ENCODE measurements around the gene UVSSA.
"Not testable (repeated sequence)": the region's sequence is repeated elsewhere in the genome, so short reads cannot be mapped to it uniquely, and the experiment has no call there.

UVSSA gene

DNA sequence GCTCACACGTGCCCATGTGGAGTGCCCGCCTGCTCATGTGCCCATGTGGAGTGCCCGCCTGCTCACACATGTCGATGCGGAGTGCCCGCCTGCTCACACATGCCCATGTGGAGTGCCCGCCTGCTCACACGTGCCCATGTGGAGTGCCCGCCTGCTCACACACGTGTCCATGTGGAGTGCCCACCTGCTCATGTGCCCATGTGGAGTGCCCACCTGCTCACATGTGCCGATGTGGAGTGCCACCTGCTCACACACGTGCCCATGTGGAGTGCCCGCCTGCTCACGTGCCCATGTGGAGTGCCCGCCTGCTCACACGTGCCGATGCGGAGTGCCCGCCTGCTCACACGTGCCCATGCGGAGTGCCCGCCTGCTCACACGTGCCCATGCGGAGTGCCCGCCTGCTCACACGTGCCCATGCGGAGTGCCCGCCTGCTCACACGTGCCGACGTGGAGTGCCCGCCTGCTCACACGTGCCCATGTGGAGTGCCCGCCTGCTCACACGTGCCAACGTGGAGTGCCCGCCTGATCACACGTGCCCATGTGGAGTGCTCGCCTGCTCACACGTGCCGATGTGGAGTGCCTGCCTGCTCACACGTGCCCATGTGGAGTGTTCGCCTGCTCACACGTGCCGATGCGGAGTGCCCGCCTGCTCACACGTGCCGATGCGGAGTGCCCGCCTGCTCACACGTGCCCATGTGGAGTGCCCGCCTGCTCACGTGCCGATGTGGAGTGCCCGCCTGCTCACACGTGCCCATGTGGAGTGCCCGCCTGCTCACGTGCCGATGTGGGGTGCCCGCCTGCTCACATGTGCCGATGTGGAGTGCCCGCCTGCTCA lies 47.8 kb downstream of the UVSSA start:
- DNase-seq = not testable (repeated sequence)

DNA sequence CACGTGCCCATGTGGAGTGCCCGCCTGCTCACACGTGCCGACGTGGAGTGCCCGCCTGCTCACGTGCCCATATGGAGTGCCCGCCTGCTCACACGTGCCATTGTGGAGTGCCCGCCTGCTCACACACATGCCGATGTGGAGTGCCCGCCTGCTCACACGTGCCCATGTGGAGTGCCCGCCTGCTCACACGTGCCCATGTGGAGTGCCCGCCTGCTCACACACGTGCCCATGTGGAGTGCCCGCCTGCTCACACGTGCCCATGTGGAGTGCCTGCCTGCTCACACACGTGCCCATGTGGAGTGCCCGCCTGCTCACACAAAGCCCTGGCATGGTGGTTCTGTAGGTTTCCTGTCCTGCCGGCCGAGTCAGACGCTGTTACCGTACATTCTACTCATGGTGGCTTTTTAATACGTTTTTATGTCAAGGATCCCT lies 48.4 kb downstream of the UVSSA start:
- not testable (repeated sequence) for DNase-seq

DNA sequence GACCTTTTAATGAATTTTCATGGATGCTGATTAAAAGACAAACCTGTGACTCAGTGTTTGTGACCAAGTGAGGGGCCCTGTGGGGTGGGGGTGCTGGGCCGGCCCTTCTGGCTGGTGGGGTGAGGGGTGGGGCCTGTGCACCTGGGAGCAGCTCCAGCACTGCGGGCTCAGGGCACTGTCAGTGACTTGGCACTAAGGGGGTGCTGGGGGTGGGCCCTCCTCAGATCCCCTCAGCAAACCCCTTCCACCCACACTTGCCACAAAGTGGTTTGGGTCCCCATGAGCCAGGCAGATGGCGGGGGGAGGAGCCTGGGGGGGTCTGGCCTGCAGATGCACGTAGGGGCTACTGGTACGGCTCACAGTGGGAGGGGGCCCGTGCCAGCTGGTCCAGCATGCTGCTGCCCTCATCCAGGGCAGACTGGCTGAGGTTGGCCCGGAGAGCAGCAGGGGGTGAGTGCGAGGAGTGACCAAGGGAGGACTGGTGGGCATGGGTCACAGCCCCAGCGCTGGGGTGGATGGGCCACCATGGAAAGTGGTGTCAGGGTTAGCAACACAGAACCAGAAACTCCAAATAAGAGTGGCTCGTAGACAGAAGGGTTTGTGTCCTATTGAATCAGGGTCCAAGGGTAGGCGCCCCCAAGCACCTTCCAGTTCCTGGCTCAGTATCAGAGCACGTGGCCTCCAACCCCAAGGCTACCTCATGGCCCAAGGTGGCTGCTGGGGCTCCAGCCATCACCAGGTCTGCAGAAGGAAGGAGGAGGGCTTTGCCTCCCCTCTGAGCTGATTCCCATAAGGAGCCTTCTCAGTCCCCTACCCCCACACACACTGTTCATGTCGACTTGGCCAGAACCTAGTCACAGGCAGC lies 49.2 kb downstream of the UVSSA start:
- no peak for DNase-seq

DNA sequence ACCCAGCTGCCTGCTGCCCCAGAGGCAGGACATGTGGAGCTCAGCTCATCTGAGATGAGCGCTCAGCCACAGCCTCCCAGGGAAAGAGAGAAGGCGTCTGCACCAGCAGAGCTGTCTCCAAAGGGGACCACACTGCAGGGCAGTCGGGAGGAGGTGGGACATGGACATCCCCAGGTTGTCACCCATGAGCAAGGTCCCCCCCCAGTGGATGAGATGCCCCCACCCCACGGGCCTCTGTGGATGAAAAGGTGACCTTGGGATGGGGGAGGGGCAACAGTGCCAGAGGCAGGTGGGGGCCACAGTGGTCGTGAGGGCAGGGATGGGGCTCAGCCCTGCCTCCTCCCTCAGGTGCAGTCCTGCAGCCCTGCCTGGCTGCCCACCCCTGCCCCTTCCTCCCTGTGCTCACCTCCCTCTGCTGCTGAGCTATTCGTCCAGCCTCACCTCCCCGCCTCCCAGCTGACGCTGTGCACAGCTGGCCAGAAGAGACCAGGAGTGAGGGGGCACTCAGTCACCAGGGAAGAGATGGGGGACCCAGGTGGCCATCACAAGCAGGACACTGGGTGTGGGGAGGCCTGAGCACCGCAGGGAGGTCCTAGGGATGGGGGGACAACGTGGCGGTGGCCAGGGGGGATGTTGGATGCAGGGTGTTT lies 49.9 kb downstream of the UVSSA start:
- DNase-seq = no peak

- DNase-seq = no peak
Measured at GRCh38 chr4:1398681-1399507, 51.9 kb downstream of the UVSSA start.

DNA sequence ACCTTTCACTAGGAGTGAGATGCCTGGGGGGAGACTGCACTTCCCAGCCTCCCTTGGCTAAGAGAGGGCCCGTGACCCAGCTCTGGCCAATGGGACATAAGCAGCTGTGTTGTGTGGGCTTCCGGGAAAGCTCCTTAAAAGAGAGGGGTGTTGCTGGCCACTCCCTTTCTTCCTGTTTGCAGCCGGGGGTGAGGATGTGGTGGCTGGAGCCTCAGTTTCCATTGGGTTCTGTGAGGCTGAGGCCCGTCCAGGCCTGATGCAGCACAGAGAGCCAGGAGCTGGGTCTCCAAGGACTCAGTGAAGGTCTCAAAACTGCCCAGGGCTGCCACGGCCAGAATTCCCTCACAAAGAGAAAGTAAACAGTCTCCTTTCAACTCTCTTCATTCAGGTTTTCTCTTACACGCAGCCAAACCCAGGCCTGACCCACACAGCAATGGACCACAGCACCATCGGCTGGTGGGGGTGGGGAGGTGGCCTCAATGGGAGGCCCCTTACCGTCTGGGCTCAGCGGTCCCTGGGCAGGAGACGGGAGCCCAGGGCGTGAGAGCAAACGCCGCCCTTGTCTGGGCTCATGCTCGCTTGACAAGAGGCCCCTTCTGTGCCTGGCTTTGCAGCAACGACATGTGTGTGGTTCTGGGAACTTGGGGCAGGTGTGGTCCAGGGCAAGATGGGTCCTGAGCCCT lies 52.6 kb downstream of the UVSSA start:
- DNase-seq = no peak

GRCh38 chr4:1400191-1400805 lies 53.3 kb downstream of the UVSSA start:
- DNase-seq = no peak

DNA sequence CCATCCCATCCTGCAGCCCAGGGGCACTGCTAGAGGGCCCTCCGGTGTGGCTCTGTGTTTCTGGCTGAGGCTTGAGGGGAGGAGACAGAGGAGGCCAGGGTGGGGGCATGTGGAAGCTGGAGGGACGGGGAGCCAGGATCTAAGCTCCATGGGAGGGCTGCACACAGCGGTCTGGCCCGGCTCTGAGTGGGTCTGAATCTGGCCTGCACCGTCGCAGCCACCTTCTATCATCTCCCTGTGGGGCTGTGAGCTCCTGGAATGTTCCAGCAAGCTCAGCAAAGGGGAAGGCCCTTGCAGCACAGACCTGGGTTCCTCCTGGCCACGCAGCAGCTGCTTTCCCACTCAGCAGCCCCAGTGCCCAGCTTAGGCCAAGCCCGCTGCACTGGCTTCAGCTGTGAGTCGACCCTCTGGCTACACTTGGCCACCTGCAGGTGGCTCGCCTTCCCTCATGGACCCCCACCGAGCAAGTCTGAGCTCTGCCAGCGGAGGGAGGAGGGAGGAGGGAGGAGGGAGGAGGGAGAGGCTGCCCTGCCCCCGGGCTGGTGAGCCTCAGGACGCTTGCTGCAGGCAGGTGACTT lies 53.9 kb downstream of the UVSSA start:
- no peak for DNase-seq

- DNase-seq = no peak
Measured at GRCh38 chr4:1401409-1402020, 54.5 kb downstream of the UVSSA start.

GRCh38 chr4:1402021-1402515 lies 55.1 kb downstream of the UVSSA start:
- no peak for DNase-seq

- DNase-seq = no peak
Measured at GRCh38 chr4:1402516-1403091, 55.6 kb downstream of the UVSSA start.

GRCh38 chr4:1403177-1403583 lies 56.2 kb downstream of the UVSSA start:
- DNase-seq = no peak

DNA sequence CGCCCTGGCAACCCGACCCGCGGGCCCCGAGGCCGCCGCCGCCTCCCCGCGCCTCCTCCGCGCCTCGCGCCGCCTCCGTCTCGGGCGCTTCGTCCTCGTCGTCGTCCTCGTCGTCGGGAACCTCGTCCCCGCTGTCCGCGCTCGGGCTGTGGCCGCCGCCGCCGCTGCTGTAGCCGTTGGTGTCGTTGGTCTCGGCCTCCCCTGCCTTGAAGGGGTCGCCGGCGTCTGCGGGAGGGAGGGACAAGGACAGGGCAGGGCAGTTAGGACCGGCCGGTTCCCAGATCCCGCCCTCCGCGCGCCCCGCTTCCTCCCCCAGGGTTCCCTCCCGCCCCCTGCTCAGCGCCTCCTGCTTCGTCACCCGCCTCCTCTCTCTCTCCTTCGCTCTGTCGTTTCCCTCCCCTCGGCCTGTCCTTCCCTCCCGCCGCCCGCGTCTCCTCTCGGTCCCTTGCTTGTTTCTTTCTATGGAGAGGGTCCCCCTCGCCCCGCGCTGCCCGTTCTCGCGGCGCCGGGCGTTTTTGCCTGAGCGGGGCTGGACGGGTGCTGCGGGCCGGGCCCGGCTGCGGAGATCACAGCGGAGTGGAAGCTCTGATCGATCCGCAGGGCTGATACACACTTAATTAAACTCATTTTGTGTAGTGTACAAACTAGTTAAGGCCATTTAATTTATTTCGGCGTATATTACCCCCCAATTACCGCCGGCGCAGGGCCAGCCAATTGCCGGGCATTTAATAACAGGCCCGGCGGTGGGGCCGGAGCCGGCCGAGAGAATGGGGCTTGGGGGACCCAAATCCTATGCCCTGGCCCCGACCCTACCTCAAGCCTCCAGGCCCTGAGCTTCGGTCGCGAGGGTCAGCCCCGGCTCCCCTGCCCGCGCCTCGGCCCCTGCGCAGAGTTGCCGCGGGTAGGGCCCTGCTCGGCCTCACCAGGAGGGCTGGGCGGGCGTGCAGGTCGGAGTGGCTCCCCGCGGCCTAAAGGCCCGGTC lies 56.9 kb downstream of the UVSSA start:
- no peak for DNase-seq

- no peak for DNase-seq
Measured at GRCh38 chr4:1404573-1405253, 57.7 kb downstream of the UVSSA start.

DNA sequence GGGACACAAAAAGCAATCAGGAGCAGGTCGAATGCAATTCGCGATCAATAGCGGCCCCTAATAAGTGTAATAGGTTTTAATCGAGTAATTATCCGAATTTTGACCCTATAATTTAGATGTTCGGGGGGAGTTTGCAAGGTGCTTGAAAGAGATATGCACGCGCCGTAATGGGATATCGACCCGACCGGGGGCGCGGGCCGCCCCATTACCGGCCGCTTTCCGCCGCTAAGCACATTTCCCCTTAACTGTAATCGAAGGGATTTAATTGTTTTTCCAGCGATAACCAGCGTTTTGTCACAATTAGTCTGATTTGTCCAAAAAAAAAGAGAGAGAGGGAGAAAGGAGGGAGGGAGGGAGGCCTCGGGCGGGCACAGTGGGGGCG lies 58.2 kb downstream of the UVSSA start:
- no peak for DNase-seq

GRCh38 chr4:1405636-1406393 lies 58.8 kb downstream of the UVSSA start:
- no peak for DNase-seq
